IPS-18c (cell line): ENCODE measurements around the gene RPS27A.
"Not testable (repeated sequence)": the region's sequence is repeated elsewhere in the genome, so short reads cannot be mapped to it uniquely, and the experiment has no call there.

ENCODE experiments used
- H3K4me3 ChIP-seq: 2 replicates; pipeline ENCODE4 v1.7.0; 2013; ENCODE audit warnings: low read depth, mild to moderate bottlenecking, low read length, moderate library complexity; ENCODE audit not compliant: insufficient read depth
- H3K9me3 ChIP-seq: one replicate; pipeline ENCODE4 v1.6.1; 2013; ENCODE audit warnings: mild to moderate bottlenecking, low read length, moderate library complexity; ENCODE audit not compliant: control insufficient read depth, insufficient read depth

Gene RPS27A

DNA sequence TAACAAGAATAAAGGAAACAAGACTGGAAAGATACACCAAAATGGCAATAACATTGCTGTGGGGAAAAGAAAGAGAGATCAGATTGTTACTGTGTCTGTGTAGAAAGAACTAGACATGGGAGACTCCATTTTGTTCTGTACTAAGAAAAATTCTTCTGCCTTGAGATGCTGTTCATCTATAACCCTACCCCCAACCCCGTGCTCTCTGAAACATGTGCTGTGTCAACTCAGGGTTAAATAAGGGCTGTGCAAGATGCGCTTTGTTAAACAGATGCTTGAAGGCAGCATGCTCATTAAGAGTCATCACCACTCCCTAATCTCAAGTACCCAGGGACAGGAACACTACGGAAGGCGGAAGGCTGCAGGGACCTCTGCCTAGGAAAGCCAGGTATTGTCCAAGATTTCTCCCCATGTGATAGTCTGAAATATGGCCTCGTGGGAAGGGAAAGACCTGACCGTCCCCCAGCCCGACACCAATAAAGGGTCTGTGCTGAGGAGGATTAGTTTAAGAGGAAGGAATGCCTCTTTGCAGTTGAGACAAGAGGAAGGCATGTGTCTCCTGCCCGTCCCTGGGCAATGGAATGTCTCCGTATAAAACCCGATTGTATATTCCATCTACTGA is 46.8 kb downstream of the RPS27A start:
- H3K4me3 ChIP-seq, H3K9me3 ChIP-seq: not testable (repeated sequence)

DNA sequence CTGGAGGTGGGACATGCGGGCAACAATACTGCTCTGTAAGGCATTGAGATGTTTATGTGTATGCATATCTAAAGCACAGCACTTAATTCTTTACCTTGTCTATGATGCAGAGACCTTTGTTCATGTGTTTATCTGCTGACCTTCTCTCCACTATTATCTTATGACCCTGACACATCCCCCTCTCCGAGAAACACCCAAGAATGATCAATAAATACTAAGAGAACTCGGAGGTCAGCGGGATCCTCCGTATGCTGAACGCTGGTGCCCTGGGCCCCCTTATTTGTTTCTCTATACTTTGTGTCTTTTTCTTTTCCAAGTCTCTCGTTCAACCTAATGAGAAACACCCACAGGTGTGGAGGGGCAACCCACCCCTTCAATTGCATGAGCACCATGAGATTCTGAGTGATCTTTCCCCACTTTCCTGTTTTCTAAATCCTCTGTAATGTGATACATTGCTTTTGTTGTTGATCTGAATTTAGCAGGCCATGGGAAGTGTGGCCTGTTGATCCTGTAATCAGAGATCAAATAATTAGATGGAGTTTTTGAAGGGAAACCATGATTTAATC is 47.5 kb downstream of the RPS27A start:
- peak overlapping the region; percentile 5; the same call in 1 of the 2 replicates for H3K4me3 ChIP-seq
- H3K9me3 ChIP-seq = not testable (repeated sequence)

DNA sequence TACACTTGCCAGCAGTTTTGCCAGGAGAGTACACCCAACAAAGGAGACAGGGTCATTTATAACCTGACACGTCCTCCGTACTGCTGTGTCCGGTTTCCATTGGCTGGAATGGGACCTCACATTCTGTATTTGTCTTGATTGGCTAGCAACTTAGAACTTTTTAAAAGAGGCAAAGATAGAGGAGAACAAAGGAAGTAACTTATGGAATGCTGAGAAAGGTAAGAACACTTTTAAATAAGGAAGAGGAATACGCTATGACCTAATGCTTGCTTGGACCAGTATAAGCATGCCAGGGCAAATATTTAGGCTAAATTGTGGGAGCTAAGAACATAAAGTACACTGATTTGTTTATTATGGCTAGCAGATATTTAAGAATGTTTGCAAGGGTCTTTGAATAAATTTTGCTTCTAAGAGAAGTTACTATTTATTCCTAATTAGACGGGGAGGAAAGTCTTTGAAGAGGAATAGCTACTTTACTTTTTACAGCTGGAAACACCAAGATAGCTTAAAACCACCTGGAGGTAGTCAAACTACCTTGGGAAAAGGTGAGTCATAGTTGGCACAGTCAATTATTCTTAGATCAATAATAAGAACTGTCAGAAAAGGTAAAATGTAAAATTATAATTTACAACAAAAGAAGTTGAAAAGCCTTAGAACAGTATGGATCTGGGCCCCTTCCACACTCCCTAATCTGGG is 48.5 kb downstream of the RPS27A start:
- H3K4me3 ChIP-seq, H3K9me3 ChIP-seq: not testable (repeated sequence)

- peak overlapping the region; percentile 34; the same call in 1 of the 2 replicates for H3K4me3 ChIP-seq
- no peaks in the 10 kb centered on the region for H3K9me3 ChIP-seq
Observed at GRCh38 chr2:55282110-55282917, 49.8 kb downstream of the RPS27A start.

DNA sequence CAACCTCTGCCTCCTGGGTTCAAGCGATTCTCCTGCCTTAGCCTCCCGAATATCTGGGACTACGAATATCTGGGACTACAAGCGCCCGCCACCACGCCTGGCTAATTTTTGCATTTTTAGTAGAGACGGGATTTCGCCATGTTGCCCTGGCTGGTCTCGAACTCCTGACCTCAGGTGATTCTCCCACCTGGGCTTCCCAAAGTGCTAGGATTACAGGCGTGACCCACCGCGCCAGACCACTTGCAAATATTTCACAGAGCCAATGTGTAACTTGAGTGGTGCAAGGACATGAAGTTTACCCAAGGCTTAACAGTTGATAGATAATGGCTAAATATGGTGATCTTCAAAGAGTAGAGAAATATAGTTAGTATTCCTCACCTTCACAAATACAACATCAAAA is 50.6 kb downstream of the RPS27A start:
- H3K9me3 ChIP-seq = no peaks in the 10 kb centered on the region
- no peak overlapping the region for H3K4me3 ChIP-seq
